ENCODE data around the gene NINJ2.

NINJ2 gene

GRCh38 chr12:588024-588322, 75.3 kb downstream of the NINJ2 start:
- no peak for TF ChIP-seq CTCF (IDR thresholded peaks at IDR 0.05; ENCODE audit: low read depth, low read length)
- no peak overlapping the region for H3K4me3 ChIP-seq (ENCODE audit: low read depth, low read length)

- no peak for TF ChIP-seq CTCF (IDR thresholded peaks at IDR 0.05; ENCODE audit: low read depth, low read length)
- H3K4me3 ChIP-seq (ENCODE audit: low read depth, low read length): no peak overlapping the region
These were observed 75.9 kb downstream of the NINJ2 start for GRCh38 chr12:587132-588023.

- TF ChIP-seq CTCF (IDR thresholded peaks at IDR 0.05; ENCODE audit: low read depth, low read length): no peak
- H3K4me3 ChIP-seq (ENCODE audit: low read depth, low read length): no peak overlapping the region
These were observed 76.8 kb downstream of the NINJ2 start for GRCh38 chr12:586318-587071.

- no peak for TF ChIP-seq CTCF (IDR thresholded peaks at IDR 0.05; ENCODE audit: low read depth, low read length)
- no peak overlapping the region for H3K4me3 ChIP-seq (ENCODE audit: low read depth, low read length)
These were observed 77.9 kb downstream of the NINJ2 start for GRCh38 chr12:585062-586061.

GRCh38 chr12:583251-583869, 79.9 kb downstream of the NINJ2 start:
- TF ChIP-seq CTCF (IDR thresholded peaks at IDR 0.05; ENCODE audit: low read depth, low read length): no peak
- no peak overlapping the region for H3K4me3 ChIP-seq (ENCODE audit: low read depth, low read length)

- no peak for TF ChIP-seq CTCF (IDR thresholded peaks at IDR 0.05; ENCODE audit: low read depth, low read length)
- H3K4me3 ChIP-seq (ENCODE audit: low read depth, low read length): no peak overlapping the region
These were observed 81.5 kb downstream of the NINJ2 start for GRCh38 chr12:581746-582145.
